ENCODE results near the gene INHBA.
A peak's percentile ranks its signal among the peaks of the same experiment; 100 is the strongest.

The INHBA gene

DNA sequence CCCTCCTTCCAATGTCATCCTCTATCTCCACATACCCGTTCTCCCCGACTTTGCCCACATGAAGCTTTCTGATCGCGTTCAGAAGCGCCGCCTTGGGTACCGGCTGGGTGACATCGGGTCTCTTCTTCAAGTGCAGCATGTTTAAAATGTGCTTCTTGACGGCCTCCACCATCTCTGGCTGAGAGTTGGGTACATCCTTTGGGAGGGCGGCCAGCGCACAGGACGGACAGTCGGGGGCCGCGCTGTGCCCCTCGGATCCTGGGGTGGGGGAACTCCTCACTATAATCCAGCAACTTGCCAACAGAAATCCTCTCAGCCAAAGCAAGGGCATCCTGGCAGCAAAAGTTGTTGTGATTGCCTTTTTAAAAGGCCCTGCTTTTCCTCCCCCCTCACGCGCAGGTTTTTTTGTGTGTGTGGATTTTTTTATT is 2.8 kb downstream of the INHBA start:
- TF ChIP-seq, protein P1, sequence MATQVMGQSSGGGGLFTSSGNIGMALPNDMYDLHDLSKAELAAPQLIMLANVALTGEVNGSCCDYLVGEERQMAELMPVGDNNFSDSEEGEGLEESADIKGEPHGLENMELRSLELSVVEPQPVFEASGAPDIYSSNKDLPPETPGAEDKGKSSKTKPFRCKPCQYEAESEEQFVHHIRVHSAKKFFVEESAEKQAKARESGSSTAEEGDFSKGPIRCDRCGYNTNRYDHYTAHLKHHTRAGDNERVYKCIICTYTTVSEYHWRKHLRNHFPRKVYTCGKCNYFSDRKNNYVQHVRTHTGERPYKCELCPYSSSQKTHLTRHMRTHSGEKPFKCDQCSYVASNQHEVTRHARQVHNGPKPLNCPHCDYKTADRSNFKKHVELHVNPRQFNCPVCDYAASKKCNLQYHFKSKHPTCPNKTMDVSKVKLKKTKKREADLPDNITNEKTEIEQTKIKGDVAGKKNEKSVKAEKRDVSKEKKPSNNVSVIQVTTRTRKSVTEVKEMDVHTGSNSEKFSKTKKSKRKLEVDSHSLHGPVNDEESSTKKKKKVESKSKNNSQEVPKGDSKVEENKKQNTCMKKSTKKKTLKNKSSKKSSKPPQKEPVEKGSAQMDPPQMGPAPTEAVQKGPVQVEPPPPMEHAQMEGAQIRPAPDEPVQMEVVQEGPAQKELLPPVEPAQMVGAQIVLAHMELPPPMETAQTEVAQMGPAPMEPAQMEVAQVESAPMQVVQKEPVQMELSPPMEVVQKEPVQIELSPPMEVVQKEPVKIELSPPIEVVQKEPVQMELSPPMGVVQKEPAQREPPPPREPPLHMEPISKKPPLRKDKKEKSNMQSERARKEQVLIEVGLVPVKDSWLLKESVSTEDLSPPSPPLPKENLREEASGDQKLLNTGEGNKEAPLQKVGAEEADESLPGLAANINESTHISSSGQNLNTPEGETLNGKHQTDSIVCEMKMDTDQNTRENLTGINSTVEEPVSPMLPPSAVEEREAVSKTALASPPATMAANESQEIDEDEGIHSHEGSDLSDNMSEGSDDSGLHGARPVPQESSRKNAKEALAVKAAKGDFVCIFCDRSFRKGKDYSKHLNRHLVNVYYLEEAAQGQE (IDR thresholded peaks at IDR 0.05; ENCODE audit: insufficient read depth in 1 of 2, low read depth in 2 of 2, low read length in 2 of 2), result no peak
- TF ChIP-seq FOXP2 (optimal IDR thresholded peaks at IDR 0.05; ENCODE audit: borderline replicate concordance, extremely low read depth, extremely low read length, insufficient read depth), result no peak
- TF ChIP-seq SIN3A (IDR thresholded peaks at IDR 0.05; ENCODE audit: borderline replicate concordance, insufficient read depth, low read length), result no peak
- TF ChIP-seq TAF1 (IDR thresholded peaks at IDR 0.05; ENCODE audit: borderline replicate concordance, insufficient read depth, low read length), result no peak
- TF ChIP-seq POLR2AphosphoS5 (IDR thresholded peaks at IDR 0.05; ENCODE audit: low read depth, low read length), result no peak

DNA sequence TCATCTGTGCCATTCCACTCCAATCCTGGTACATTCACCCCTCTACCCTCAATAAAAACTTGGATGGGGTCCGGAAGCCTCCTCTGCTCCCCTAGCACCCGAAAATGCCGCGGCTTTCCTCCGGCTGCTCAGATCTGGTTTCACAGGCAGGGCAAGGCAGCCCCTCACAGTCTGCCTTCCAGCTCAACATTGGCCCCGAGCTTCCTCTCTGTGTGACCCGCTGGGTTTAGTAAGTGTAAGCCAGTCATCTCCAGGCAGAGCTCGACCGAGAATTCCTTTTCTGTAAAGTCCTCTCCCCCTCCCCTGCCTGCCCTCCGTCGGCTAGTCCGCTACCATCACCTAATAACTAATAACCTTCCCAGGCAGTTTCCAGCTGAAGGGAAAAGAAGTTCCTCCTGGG is 3.4 kb downstream of the INHBA start:
- TF ChIP-seq POLR2AphosphoS5 (IDR thresholded peaks at IDR 0.05; ENCODE audit: low read depth, low read length) (no peak), FOXP2 (optimal IDR thresholded peaks at IDR 0.05; ENCODE audit: borderline replicate concordance, extremely low read depth, extremely low read length, insufficient read depth) (no peak), SIN3A (IDR thresholded peaks at IDR 0.05; ENCODE audit: borderline replicate concordance, insufficient read depth, low read length) (no peak), TAF1 (IDR thresholded peaks at IDR 0.05; ENCODE audit: borderline replicate concordance, insufficient read depth, low read length) (no peak)
- TF ChIP-seq, protein P1 (IDR thresholded peaks at IDR 0.05; ENCODE audit: insufficient read depth in 1 of 2, low read depth in 2 of 2, low read length in 2 of 2), result no peak

- no peak for TF ChIP-seq SIN3A (IDR thresholded peaks at IDR 0.05; ENCODE audit: borderline replicate concordance, insufficient read depth, low read length)
Measured at GRCh38 chr7:41698726-41699125, 4.2 kb downstream of the INHBA start.

- TF ChIP-seq POLR2AphosphoS5 (IDR thresholded peaks at IDR 0.05; ENCODE audit: low read depth, low read length) (no peak), SIN3A (IDR thresholded peaks at IDR 0.05; ENCODE audit: borderline replicate concordance, insufficient read depth, low read length) (peak; percentile 20; the same call in 1 of the 2 replicates), TAF1 (IDR thresholded peaks at IDR 0.05; ENCODE audit: borderline replicate concordance, insufficient read depth, low read length) (no peak)
Measured at GRCh38 chr7:41698114-41698513, 4.8 kb downstream of the INHBA start.

DNA sequence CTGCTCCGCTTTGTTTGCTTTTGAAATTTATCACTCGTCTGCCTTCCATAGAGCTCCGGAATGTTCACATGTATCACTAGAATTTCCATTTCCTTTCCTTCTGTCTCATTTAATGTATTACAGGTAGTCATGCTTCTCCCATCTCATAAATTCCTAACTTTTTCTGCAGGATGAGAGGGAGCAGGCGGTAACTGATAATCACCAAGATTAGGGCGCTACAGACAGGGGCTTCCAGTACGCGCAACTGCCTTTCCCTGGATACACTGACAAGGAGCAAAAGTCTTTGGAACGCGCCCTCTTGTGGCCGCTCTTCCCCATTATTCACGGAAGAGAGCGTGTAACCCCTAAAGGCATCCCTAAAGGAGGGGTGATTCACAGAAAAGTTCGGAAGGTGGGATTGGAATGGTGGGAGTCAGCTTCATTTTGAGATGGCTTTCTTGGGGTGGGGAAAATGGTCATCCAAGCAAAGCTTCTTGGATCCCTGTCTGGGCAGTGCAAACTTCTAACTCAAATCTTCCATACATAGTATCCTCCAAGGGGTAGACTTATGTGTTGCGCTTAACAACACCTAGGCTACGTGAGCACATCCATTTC is 6.5 kb downstream of the INHBA start:
- TF ChIP-seq SIN3A (IDR thresholded peaks at IDR 0.05; ENCODE audit: borderline replicate concordance, insufficient read depth, low read length), result no peak
- no peak for TF ChIP-seq FOXP2 (optimal IDR thresholded peaks at IDR 0.05; ENCODE audit: borderline replicate concordance, extremely low read depth, extremely low read length, insufficient read depth)
- no peak for TF ChIP-seq TAF1 (IDR thresholded peaks at IDR 0.05; ENCODE audit: borderline replicate concordance, insufficient read depth, low read length)
- TF ChIP-seq, protein P1 (IDR thresholded peaks at IDR 0.05; ENCODE audit: insufficient read depth in 1 of 2, low read depth in 2 of 2, low read length in 2 of 2), result no peak
- no peak for TF ChIP-seq POLR2AphosphoS5 (IDR thresholded peaks at IDR 0.05; ENCODE audit: low read depth, low read length)

- TF ChIP-seq POLR2AphosphoS5 (IDR thresholded peaks at IDR 0.05; ENCODE audit: low read depth, low read length) (no peak), SIN3A (IDR thresholded peaks at IDR 0.05; ENCODE audit: borderline replicate concordance, insufficient read depth, low read length) (no peak), TAF1 (IDR thresholded peaks at IDR 0.05; ENCODE audit: borderline replicate concordance, insufficient read depth, low read length) (no peak), FOXP2 (optimal IDR thresholded peaks at IDR 0.05; ENCODE audit: borderline replicate concordance, extremely low read depth, extremely low read length, insufficient read depth) (no peak)
- TF ChIP-seq, protein P1 (IDR thresholded peaks at IDR 0.05; ENCODE audit: insufficient read depth in 1 of 2, low read depth in 2 of 2, low read length in 2 of 2), result no peak
Measured at GRCh38 chr7:41695661-41696322, 7.1 kb downstream of the INHBA start.
